Neural progenitor cell (in vitro differentiated cells): ENCODE results near the gene CCL17. TPM values are rescaled to one million over a fixed set of nuclear protein-coding genes. Genes with fewer than 3 reads are reported as not detected.

Source experiments
- DNase-seq: peaks from one replicate; pipeline ENCODE4 v3.0.0-alpha.2; 2016; ENCODE audit warnings: low spot score
- H2AFZ ChIP-seq: fragments of 200-600 bp; sonication (generic); replicated peaks from 2 replicates; pipeline ENCODE4 v1.6.1; 2016; ENCODE audit warnings: antibody characterized with exemption
- H3F3A ChIP-seq: fragments of 200-600 bp; sonication (generic); 2 replicates; pipeline ENCODE4 v1.6.1; 2016; ENCODE audit warnings: antibody characterized with exemption, low read depth
- H3K27ac ChIP-seq: fragments of 200-600 bp; sonication (generic); 2 replicates; pipeline ENCODE4 v1.5.1; 2016; ENCODE audit warnings: mild to moderate bottlenecking
- H3K27me3 ChIP-seq: fragments of 200-600 bp; sonication (generic); 2 replicates; pipeline ENCODE4 v1.6.1; 2016; ENCODE audit warnings: mild to moderate bottlenecking, moderate library complexity
- H3K36me3 ChIP-seq: fragments of 200-600 bp; sonication (generic); 2 replicates; pipeline ENCODE4 v1.5.1; 2016
- H3K4me1 ChIP-seq: fragments of 200-600 bp; sonication (generic); 2 replicates; pipeline ENCODE4 v1.6.1; 2016; ENCODE audit warnings: mixed run types
- H3K4me2 ChIP-seq: fragments of 200-600 bp; sonication (generic); 2 replicates; pipeline ENCODE4 v1.6.1; 2016
- H3K4me3 ChIP-seq: fragments of 200-600 bp; sonication (generic); 2 replicates; pipeline ENCODE4 v1.5.1; 2016
- H3K79me2 ChIP-seq: fragments of 200-600 bp; sonication (generic); 2 replicates; pipeline ENCODE4 v1.6.1; 2016; ENCODE audit warnings: low read depth
- H3K9ac ChIP-seq: fragments of 200-600 bp; sonication (generic); 2 replicates; pipeline ENCODE4 v1.6.1; 2016
- H3K9me3 ChIP-seq: fragments of 200-600 bp; sonication (generic); 2 replicates; pipeline ENCODE4 v1.5.1; 2016; ENCODE audit warnings: low read depth
- H4K20me1 ChIP-seq: fragments of 200-600 bp; sonication (generic); 2 replicates; pipeline ENCODE4 v1.6.1; 2016; ENCODE audit warnings: low read depth
- H3K27ac Mint-ChIP-seq: 3 replicates; pipeline ENCODE4 v1.8.0; 2021; ENCODE audit warnings: mixed read lengths
- H3K27me3 Mint-ChIP-seq: 2 replicates; pipeline ENCODE4 v1.8.0; 2022; ENCODE audit warnings: low read depth, mild to moderate bottlenecking, inconsistent platforms, moderate library complexity, mixed read lengths; ENCODE audit not compliant: insufficient read depth
- H3K36me3 Mint-ChIP-seq: 3 replicates; pipeline ENCODE4 v1.8.0; 2021; ENCODE audit warnings: mixed read lengths
- H3K4me1 Mint-ChIP-seq: 3 replicates; pipeline ENCODE4 v1.8.0; 2021; ENCODE audit warnings: mixed read lengths
- H3K4me3 Mint-ChIP-seq: 3 replicates; pipeline ENCODE4 v1.8.0; 2021; ENCODE audit warnings: mild to moderate bottlenecking, moderate library complexity, mixed read lengths
- H3K9me3 Mint-ChIP-seq: 3 replicates; pipeline ENCODE4 v1.8.0; 2020; ENCODE audit warnings: mixed read lengths
- EZH2 ChIP-seq: fragments of 200-600 bp; sonication (generic); IDR thresholded peaks from 2 replicates; pipeline ENCODE4 v1.6.1; 2017; ENCODE audit warnings: antibody characterized with exemption, mild to moderate bottlenecking, moderate library complexity
- EZH2phosphoT487 ChIP-seq: fragments of 200-600 bp; sonication (generic); IDR thresholded peaks from 2 replicates; pipeline ENCODE4 v1.6.1; 2017; ENCODE audit warnings: antibody characterized with exemption
- total RNA-seq: library from RNA; depleted of rRNA; stranded (reverse); fragments of >200 nt; gene quantifications from 2 replicates; pipeline ENCODE4 v1.2.3, GENCODE V29; 2015; ENCODE audit warnings: low replicate concordance
- TF ChIP-seq, protein P1 (sequence below): fragments of 200-600 bp; sonication (generic); IDR thresholded peaks from 2 replicates; pipeline ENCODE4 v1.5.1; 2017; ENCODE audit warnings: antibody characterized with exemption, mild to moderate bottlenecking

The CCL17 gene
- total RNA-seq, 1 donor from 2014 or later, result not detected

DNA sequence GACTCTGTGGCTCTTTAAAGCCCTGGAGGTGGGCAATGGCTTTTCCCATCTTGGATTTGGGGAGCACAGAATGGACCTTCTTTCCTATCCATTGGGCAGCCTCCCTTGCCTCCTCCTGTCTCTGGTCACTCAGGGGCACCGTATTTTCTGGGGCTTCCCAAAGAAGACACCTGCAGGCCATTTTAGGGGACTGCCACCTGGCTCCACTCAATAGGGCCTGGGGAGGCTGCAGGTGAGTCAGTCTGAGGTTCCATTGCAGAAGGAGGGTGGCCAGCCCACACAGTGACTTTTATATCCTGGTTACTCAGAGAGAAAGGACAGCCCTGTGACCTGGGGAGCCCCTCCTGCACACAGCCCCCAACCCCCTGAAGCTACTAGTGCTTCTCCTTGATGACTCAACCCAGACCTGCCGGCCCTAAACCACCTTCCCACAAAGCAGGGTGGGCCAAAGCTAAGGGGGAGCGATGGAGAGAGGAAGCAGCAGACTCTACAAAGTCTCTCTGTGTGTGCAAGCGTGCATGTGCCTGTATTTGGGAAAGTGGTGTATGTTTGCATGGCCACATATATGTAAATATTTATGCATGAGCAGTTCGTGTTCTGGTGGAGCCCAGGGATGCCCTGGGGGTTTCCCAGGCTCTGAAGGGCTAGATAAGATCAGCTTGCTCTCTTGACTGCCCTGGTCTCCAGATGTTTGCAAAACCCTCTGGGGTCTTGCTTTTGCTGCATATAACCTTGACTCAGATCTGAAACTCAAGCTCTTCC, 27.3 kb upstream of the CCL17 start:
- Histone ChIP-seq H3K4me2 (no peak overlapping the region), H3K4me3 (no peak overlapping the region), H3K9ac (no peak overlapping the region), H4K20me1 (no peaks in the 10 kb centered on the region), H3K27ac (no peak overlapping the region), H3K27me3 (no peaks in the 10 kb centered on the region), H3K79me2 (no peaks in the 10 kb centered on the region), H3K9me3 (no peaks in the 10 kb centered on the region), H3K36me3 (no peaks in the 10 kb centered on the region), H2AFZ (no peak overlapping the region), H3K4me1 (peaks cover 19% of the 10 kb centered on the region), H3F3A (peaks cover 2% of the 10 kb centered on the region)
- no peaks in the 10 kb centered on the region for H3K9me3 Mint-ChIP-seq
- H3K27ac Mint-ChIP-seq, result peak overlapping the region; percentile 66
- H3K27me3 Mint-ChIP-seq, result peaks cover 8% of the 10 kb centered on the region
- peaks cover 2% of the 10 kb centered on the region for H3K36me3 Mint-ChIP-seq
- no peak for TF ChIP-seq EZH2
- TF ChIP-seq, protein P1, sequence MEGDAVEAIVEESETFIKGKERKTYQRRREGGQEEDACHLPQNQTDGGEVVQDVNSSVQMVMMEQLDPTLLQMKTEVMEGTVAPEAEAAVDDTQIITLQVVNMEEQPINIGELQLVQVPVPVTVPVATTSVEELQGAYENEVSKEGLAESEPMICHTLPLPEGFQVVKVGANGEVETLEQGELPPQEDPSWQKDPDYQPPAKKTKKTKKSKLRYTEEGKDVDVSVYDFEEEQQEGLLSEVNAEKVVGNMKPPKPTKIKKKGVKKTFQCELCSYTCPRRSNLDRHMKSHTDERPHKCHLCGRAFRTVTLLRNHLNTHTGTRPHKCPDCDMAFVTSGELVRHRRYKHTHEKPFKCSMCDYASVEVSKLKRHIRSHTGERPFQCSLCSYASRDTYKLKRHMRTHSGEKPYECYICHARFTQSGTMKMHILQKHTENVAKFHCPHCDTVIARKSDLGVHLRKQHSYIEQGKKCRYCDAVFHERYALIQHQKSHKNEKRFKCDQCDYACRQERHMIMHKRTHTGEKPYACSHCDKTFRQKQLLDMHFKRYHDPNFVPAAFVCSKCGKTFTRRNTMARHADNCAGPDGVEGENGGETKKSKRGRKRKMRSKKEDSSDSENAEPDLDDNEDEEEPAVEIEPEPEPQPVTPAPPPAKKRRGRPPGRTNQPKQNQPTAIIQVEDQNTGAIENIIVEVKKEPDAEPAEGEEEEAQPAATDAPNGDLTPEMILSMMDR, result no peak
- DNase-seq, result no peak
- peaks cover 40% of the 10 kb centered on the region for H3K4me1 Mint-ChIP-seq
- H3K4me3 Mint-ChIP-seq, result peak overlapping the region; percentile 59

DNA sequence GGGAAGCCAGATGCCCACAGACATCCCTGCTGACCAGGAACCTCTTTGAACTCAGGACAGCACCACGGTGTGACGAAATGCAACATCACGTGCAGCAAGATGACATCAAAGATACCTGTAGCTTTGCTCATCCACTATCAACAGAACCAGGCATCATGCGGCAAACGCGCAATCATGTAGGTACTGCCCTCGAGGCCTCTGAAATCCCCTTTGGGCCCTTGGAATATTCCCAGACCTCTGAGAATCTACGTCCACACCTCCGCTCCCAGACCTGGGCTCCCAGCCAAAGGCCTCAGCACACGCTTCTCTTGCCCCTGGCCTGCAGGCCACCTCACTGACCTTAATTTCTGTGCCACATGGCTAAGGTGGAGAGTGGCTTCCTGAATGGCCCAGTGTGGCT, 25.0 kb upstream of the CCL17 start:
- Mint-ChIP-seq H3K4me1 (peaks cover 22% of the 10 kb centered on the region), H3K9me3 (no peaks in the 10 kb centered on the region), H3K36me3 (peaks cover 8% of the 10 kb centered on the region), H3K27me3 (peaks cover 7% of the 10 kb centered on the region), H3K4me3 (no peak overlapping the region), H3K27ac (no peak overlapping the region)
- H3K79me2 ChIP-seq, result no peaks in the 10 kb centered on the region
- H4K20me1 ChIP-seq, result no peaks in the 10 kb centered on the region
- no peak overlapping the region for H3K4me2 ChIP-seq
- H3K4me3 ChIP-seq, result no peak overlapping the region
- H3K4me1 ChIP-seq, result peaks cover under 1% of the 10 kb centered on the region
- DNase-seq, result no peak
- H2AFZ ChIP-seq, result no peak overlapping the region
- H3K27me3 ChIP-seq, result no peaks in the 10 kb centered on the region
- H3K9ac ChIP-seq, result no peak overlapping the region
- TF ChIP-seq EZH2phosphoT487 (no peak), EZH2 (no peak)
- TF ChIP-seq, protein P1, result no peak
- H3F3A ChIP-seq, result no peaks in the 10 kb centered on the region
- H3K27ac ChIP-seq, result no peak overlapping the region
- no peaks in the 10 kb centered on the region for H3K36me3 ChIP-seq
- H3K9me3 ChIP-seq, result no peaks in the 10 kb centered on the region

DNA sequence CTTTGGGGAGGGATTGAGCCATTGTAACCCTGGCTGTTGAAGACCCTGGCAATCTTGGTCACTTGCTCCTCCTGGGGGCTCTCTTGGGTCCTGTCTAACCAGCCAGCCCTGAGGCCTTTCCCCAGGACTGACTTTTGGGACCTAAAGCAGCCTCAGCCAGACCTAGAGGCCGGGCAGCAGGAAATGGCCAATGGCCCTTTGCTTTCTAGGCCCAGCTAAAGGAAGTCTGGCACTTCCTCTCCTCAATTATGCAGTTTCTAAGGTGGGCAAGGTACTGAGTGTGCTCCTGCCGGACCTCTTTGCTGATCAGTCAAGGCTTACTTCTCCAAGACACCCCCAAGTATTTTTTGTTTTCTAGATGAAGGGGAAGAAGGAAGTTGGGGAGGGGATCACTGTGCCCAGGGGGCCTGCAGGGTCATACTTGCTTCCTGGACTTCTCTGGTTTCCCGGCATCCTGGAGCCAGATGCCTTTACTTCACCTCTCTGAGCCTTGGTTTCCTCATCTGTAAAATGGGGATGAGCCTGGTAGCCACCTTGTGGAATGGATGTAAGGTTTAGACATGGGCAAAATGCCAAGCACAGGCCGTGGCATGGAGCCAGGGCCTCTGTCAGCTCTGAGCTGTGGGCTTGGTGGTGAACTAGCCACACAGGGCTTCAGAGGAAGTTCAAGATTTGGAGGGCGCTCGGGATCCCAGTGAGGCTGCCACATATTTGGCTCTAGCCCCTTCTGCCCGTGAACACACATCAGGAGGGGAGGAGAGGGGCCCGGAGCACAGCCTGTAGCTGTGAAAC, 23.7 kb upstream of the CCL17 start:
- H3K27ac ChIP-seq, result no peak overlapping the region
- H4K20me1 ChIP-seq, result no peaks in the 10 kb centered on the region
- H3K79me2 ChIP-seq, result no peaks in the 10 kb centered on the region
- no peaks in the 10 kb centered on the region for H3K36me3 ChIP-seq
- no peaks in the 10 kb centered on the region for H3F3A ChIP-seq
- H3K27ac Mint-ChIP-seq, result peak overlapping the region; percentile 57
- no peak overlapping the region for H2AFZ ChIP-seq
- H3K4me3 Mint-ChIP-seq, result no peak overlapping the region
- H3K4me2 ChIP-seq, result no peak overlapping the region
- H3K4me3 ChIP-seq, result no peak overlapping the region
- no peak for DNase-seq
- H3K4me1 ChIP-seq, result no peaks in the 10 kb centered on the region
- TF ChIP-seq, protein P1, result no peak
- TF ChIP-seq EZH2, result no peak
- no peak for TF ChIP-seq EZH2phosphoT487
- H3K9me3 ChIP-seq, result no peaks in the 10 kb centered on the region
- H3K4me1 Mint-ChIP-seq, result peaks cover 22% of the 10 kb centered on the region
- no peak overlapping the region for H3K9ac ChIP-seq
- H3K36me3 Mint-ChIP-seq, result peaks cover 8% of the 10 kb centered on the region
- no peaks in the 10 kb centered on the region for H3K27me3 ChIP-seq
- H3K27me3 Mint-ChIP-seq, result peaks cover 7% of the 10 kb centered on the region
- H3K9me3 Mint-ChIP-seq, result no peaks in the 10 kb centered on the region
